Measurements from ENCODE around the gene DDX20. TPM values are rescaled to one million over a fixed set of nuclear protein-coding genes. Genes with fewer than 3 reads are reported as not detected.

Gene DDX20
- total RNA-seq, 1 donor from 2014 or later: 21.5 TPM

DNA sequence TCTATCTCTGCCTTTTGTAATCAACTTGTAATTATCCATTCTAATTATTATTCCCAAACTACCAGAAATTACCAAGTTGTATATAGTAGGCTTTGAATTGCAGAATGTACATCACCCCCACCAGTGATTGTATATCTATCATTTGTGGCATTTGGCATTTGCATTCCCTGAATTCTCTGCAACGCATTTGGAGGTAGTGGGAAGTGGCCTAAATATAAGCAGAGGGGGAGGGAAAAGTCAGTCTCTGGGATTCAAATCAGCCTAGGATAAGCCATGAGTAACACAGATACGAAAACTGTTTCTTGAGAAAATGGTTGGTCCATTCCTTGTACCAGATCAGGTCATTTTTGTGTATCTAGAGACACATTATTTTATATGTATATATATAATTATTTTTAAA, 20.7 kb downstream of the DDX20 start:
- Mint-ChIP-seq H3K36me3 (ENCODE audit: low read depth) (no peaks in the 10 kb centered on the region), H3K27me3 (no peaks in the 10 kb centered on the region), H3K4me3 (no peak overlapping the region), H3K9me3 (no peaks in the 10 kb centered on the region), H3K27ac (no peak overlapping the region), H3K4me1 (no peaks in the 10 kb centered on the region)
- CTCF ChIA-PET: no interaction called here
- ATAC-seq (ENCODE audit: low read depth) (no peak), DNase-seq (no peak)
- TF ChIP-seq, protein P1, sequence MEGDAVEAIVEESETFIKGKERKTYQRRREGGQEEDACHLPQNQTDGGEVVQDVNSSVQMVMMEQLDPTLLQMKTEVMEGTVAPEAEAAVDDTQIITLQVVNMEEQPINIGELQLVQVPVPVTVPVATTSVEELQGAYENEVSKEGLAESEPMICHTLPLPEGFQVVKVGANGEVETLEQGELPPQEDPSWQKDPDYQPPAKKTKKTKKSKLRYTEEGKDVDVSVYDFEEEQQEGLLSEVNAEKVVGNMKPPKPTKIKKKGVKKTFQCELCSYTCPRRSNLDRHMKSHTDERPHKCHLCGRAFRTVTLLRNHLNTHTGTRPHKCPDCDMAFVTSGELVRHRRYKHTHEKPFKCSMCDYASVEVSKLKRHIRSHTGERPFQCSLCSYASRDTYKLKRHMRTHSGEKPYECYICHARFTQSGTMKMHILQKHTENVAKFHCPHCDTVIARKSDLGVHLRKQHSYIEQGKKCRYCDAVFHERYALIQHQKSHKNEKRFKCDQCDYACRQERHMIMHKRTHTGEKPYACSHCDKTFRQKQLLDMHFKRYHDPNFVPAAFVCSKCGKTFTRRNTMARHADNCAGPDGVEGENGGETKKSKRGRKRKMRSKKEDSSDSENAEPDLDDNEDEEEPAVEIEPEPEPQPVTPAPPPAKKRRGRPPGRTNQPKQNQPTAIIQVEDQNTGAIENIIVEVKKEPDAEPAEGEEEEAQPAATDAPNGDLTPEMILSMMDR (IDR thresholded peaks at IDR 0.05): no peak
- intact Hi-C loops (cut with micrococcal nuclease): no loop called here
- POLR2A ChIA-PET: no interaction called here

DNA sequence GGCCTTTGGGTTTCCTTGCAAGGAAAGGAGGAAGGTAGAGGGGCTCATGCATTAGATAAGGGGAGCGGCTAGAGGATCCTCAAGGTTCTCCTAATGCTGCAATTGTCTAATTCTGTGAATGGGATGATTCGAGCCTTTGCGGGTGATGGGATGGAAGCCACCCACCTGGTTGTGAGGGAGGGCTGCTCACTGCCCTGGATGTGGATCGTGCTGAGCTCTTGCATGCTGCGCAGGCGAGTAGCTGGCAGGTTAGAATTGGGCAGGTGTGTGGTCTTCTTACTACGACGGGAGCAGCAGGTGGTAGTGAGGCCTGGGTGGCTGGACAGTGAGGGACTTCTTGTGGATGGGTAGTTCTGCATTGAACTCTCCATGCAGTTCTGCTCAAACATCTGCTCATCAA, 21.2 kb downstream of the DDX20 start:
- ChIA-PET POLR2A (no interaction called here), CTCF (no interaction called here)
- no peaks in the 10 kb centered on the region for H3K9me3 Mint-ChIP-seq
- intact Hi-C loops (cut with micrococcal nuclease): no loop called here
- H3K36me3 Mint-ChIP-seq (ENCODE audit: low read depth): no peaks in the 10 kb centered on the region
- ATAC-seq (ENCODE audit: low read depth) (no peak), DNase-seq (no peak)
- TF ChIP-seq, protein P1 (IDR thresholded peaks at IDR 0.05): no peak
- H3K27ac Mint-ChIP-seq: no peak overlapping the region
- H3K27me3 Mint-ChIP-seq: no peaks in the 10 kb centered on the region
- no peaks in the 10 kb centered on the region for H3K4me1 Mint-ChIP-seq
- H3K4me3 Mint-ChIP-seq: no peak overlapping the region

DNA sequence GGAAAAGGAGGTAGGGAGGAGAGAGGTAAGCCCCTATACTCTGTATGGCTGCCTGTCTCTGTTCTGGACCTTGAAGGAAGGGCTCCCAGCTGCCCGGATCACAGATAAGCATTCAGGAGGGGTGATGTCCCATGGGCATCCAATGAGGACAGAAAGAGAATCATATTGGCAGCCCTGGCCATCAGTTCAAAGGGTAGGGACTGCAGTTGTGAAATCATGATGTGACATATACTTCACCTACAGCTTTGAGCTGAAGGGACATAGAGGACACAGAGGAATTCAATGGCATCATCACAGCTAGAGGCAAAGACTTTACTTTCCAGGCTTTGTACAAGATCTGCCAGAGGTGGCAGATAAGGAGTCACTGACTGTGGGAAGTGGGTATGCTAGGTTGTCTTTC, 21.6 kb downstream of the DDX20 start:
- no peaks in the 10 kb centered on the region for H3K4me1 Mint-ChIP-seq
- ChIA-PET POLR2A (no interaction called here), CTCF (interaction anchor here (1.9 kb wide), 1 partner anchor 8 kb away, joined by 5 read pairs; no protein-coding TSS in a partner anchor)
- no peaks in the 10 kb centered on the region for H3K9me3 Mint-ChIP-seq
- TF ChIP-seq, protein P1 (IDR thresholded peaks at IDR 0.05): no peak
- no peak for ATAC-seq (ENCODE audit: low read depth)
- H3K4me3 Mint-ChIP-seq: no peak overlapping the region
- intact Hi-C loops (cut with micrococcal nuclease): no loop called here
- no peaks in the 10 kb centered on the region for H3K27me3 Mint-ChIP-seq
- H3K27ac Mint-ChIP-seq: no peak overlapping the region
- no peak for DNase-seq
- no peaks in the 10 kb centered on the region for H3K36me3 Mint-ChIP-seq (ENCODE audit: low read depth)

DNA sequence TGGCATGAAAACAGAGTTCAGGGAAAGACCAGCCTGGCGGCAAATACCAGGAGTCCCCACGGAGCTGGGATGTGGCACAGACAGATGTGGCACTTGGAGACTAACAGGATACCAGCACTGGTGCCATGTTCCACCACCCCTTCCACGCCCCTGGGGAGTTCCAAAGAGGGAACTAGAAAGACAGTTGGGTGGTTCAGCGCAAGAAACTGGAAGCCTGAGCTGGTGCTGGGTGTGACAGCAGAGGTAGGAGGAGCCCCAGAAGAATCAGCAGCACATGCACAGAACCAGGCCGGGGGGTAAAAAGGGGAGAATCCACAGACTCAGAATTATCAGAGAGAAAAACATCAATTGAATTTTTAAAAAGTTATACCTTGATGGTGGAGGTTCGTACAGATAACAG, 22.4 kb downstream of the DDX20 start:
- ATAC-seq (ENCODE audit: low read depth) (no peak), DNase-seq (no peak)
- TF ChIP-seq, protein P1 (IDR thresholded peaks at IDR 0.05): no peak
- Mint-ChIP-seq H3K4me1 (no peaks in the 10 kb centered on the region), H3K27ac (no peak overlapping the region), H3K4me3 (no peak overlapping the region), H3K36me3 (ENCODE audit: low read depth) (no peaks in the 10 kb centered on the region), H3K27me3 (no peaks in the 10 kb centered on the region), H3K9me3 (no peaks in the 10 kb centered on the region)
- ChIA-PET POLR2A (no interaction called here), CTCF (interaction anchor here (1.9 kb wide), 1 partner anchor 9 kb away, joined by 5 read pairs; no protein-coding TSS in a partner anchor)
- intact Hi-C loops (cut with micrococcal nuclease): no loop called here

DNA sequence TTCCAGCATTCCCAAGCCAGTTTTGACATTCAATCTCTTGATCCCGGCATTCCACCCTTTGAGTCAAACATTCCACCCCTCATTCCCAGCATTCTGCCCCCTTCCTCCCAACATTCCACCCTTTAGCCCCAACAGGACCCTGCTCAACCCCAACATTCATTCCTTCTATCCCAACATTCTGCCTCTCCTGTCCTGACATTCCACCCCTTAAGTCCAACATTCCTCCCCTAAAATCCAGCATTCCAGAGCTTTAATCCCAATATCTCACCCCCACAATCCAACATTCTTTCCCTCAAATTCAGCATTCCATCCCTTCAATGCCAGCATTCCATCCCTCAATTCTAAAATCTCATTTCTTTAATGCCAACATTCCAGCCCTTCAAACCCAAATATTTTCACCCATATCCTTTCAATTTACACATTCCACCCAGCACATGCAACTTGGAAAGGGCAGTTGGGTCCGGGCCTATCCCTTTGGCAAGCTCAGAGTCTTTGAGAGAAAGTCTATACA, 22.9 kb downstream of the DDX20 start:
- TF ChIP-seq, protein P1 (IDR thresholded peaks at IDR 0.05): no peak
- DNase-seq: no peak
- Mint-ChIP-seq H3K27ac (no peak overlapping the region), H3K4me1 (no peaks in the 10 kb centered on the region), H3K27me3 (no peaks in the 10 kb centered on the region), H3K36me3 (ENCODE audit: low read depth) (no peaks in the 10 kb centered on the region), H3K9me3 (no peaks in the 10 kb centered on the region), H3K4me3 (no peak overlapping the region)
- no peak for ATAC-seq (ENCODE audit: low read depth)
- ChIA-PET CTCF (interaction anchor here (1.9 kb wide), 1 partner anchor 9 kb away, joined by 5 read pairs; no protein-coding TSS in a partner anchor), POLR2A (no interaction called here)
- intact Hi-C loops (cut with micrococcal nuclease): no loop called here

Measured in activated B cell treated with CpG ODN at 0.5 μM for 24 hours (primary cell).